Measurements from ENCODE around the gene ERBB4. TPM values are rescaled to one million over a fixed set of nuclear protein-coding genes. Genes with fewer than 3 reads are reported as not detected.

Gene ERBB4
- total and polyA plus RNA-seq, 2 of the 8 experiments (the other 6 are each of a cell fraction or from before 2014, with no cell fraction given): 0.34 to 1.3 TPM

- Histone ChIP-seq H4K91ac (replicated peaks; ENCODE audit: insufficient read length, low read length) (no peak overlapping the region), H3K4me1 (replicated peaks in 1 of 4; ENCODE audit: control insufficient read depth in 3 of 4, insufficient read depth in 4 of 4, low read length in 3 of 4) (no peaks in the 10 kb centered on the region), H3K36me3 (ENCODE audit: control insufficient read depth in 2 of 4, insufficient read depth in 4 of 4, low read length in 3 of 4) (no peaks in the 10 kb centered on the region), H3K27me3 (replicated peaks in 1 of 4; ENCODE audit: control insufficient read depth in 3 of 4, extremely low read depth in 1 of 4, insufficient read depth in 3 of 4, low read length in 3 of 4) (no peaks in the 10 kb centered on the region), H3K4me3 (ENCODE audit: extremely low read depth in 1 of 4, insufficient read depth in 2 of 4, low read depth in 3 of 4, low read length in 4 of 4) (no peak overlapping the region), H3K56ac (replicated peaks; ENCODE audit: insufficient read length, low read depth, low read length) (no peak overlapping the region), H3K79me1 (ENCODE audit: low read depth, low read length) (no peaks in the 10 kb centered on the region), H3K9me3 (ENCODE audit: insufficient read depth in 2 of 2, low read depth in 1 of 2, low read length in 1 of 2) (no peaks in the 10 kb centered on the region), H3K18ac (ENCODE audit: extremely low read depth, low read length) (no peak overlapping the region), H3K23me2 (ENCODE audit: low read depth, low read length) (no peaks in the 10 kb centered on the region), H2BK120ac (replicated peaks; ENCODE audit: low read depth, low read length) (no peak overlapping the region), H2BK20ac (ENCODE audit: low read length) (no peak overlapping the region), H3K14ac (ENCODE audit: insufficient read length) (no peak overlapping the region), H3K27ac (ENCODE audit: low read depth, low read length) (no peak overlapping the region), H3K9ac (replicated peaks in 1 of 4; ENCODE audit: extremely low read depth in 1 of 4, low read depth in 3 of 4, low read length in 3 of 4) (no peak overlapping the region), H4K5ac (ENCODE audit: insufficient read length, low read depth, low read length) (no peak overlapping the region), H2BK15ac (ENCODE audit: low read length) (no peak overlapping the region), H3K79me2 (ENCODE audit: control insufficient read depth in 1 of 2, insufficient read depth in 2 of 2, low read length in 2 of 2) (no peaks in the 10 kb centered on the region), H4K20me1 (replicated peaks in 1 of 2; ENCODE audit: control insufficient read depth in 1 of 2, insufficient read depth in 2 of 2, low read length in 2 of 2) (no peaks in the 10 kb centered on the region), H4K8ac (ENCODE audit: extremely low read depth, insufficient read depth, low read length) (no peak overlapping the region), H3K4me2 (ENCODE audit: insufficient read depth in 1 of 2, low read depth in 2 of 2, low read length in 2 of 2) (no peak overlapping the region), H2AK5ac (ENCODE audit: low read depth, low read length) (no peak overlapping the region), H2BK5ac (ENCODE audit: low read depth, low read length) (no peak overlapping the region), H3K23ac (ENCODE audit: insufficient read length) (no peak overlapping the region), H2BK12ac (ENCODE audit: low read depth, low read length) (no peak overlapping the region), H2AFZ (ENCODE audit: low read length) (no peak overlapping the region), H3K4ac (replicated peaks; ENCODE audit: insufficient read length, low read depth, low read length) (no peak overlapping the region)
- FAIRE-seq (no peak), DNase-seq (ENCODE audit: low read depth in 1 of 2, low spot score in 2 of 2) (no peak)
- ChIA-PET CTCF (ENCODE audit: partially characterized antibody) (interaction anchor here (0.5 kb wide), 1 partner anchor 789 kb away, joined by 7 read pairs; no protein-coding TSS in a partner anchor), POLR2A (ENCODE audit: partially characterized antibody) (no interaction called here)
- WGBS, 2 experiments (ENCODE audit: extremely low coverage in 1 of 2, insufficient coverage in 1 of 2, insufficient read length in 1 of 2, insufficient replicate concordance in 2 of 2, low coverage in 1 of 2, low lambda C conversion rate in 2 of 2, missing lambda C conversion rate in 1 of 2): 93% methylated on average over 2 of the region's 2 CpGs; no CpG with 5 or more reads in 1 of the 2 experiments
- TF ChIP-seq JUN (IDR thresholded peaks at IDR 0.05; ENCODE audit: low read depth, low read length) (no peak), E2F6 (IDR thresholded peaks at IDR 0.05) (no peak), RBBP5 (IDR thresholded peaks at IDR 0.05; ENCODE audit: borderline replicate concordance, low read depth, low read length) (no peak), GTF2F1 (IDR thresholded peaks at IDR 0.05; ENCODE audit: borderline replicate concordance, low read depth, low read length) (no peak), SIX5 (IDR thresholded peaks at IDR 0.05; ENCODE audit: low read depth, low read length) (no peak), FOSL1 (IDR thresholded peaks at IDR 0.05; ENCODE audit: insufficient read depth, low read depth, low read length) (no peak), TEAD4 (IDR thresholded peaks at IDR 0.05; ENCODE audit: low read depth, low read length) (no peak), EP300 (IDR thresholded peaks at IDR 0.05; ENCODE audit: borderline replicate concordance in 1 of 2, low read depth in 2 of 2, low read length in 2 of 2) (no peak), KDM4A (IDR thresholded peaks at IDR 0.05; ENCODE audit: low read depth, low read length, severe bottlenecking) (no peak), USF2 (IDR thresholded peaks at IDR 0.05; ENCODE audit: low read length) (no peak), YY1 (IDR thresholded peaks at IDR 0.05; ENCODE audit: low read depth, low read length) (no peak), HDAC6 (IDR thresholded peaks at IDR 0.05; ENCODE audit: low read depth, low read length) (no peak)
Observed at GRCh38 chr2:211900518-211900917, 638.1 kb downstream of the ERBB4 start.
